GM19324 (cell line): Measurements from ENCODE around the gene HPSE2.

Experiments
- ATAC-seq: cut with Tn5 transposase; IDR thresholded peaks from one replicate; pipeline ENCODE4 v1.9.1; 2021; ENCODE audit warnings: mild to moderate bottlenecking, moderate library complexity; ENCODE audit not compliant: unreplicated experiment, low FRiP score

HPSE2 gene

DNA sequence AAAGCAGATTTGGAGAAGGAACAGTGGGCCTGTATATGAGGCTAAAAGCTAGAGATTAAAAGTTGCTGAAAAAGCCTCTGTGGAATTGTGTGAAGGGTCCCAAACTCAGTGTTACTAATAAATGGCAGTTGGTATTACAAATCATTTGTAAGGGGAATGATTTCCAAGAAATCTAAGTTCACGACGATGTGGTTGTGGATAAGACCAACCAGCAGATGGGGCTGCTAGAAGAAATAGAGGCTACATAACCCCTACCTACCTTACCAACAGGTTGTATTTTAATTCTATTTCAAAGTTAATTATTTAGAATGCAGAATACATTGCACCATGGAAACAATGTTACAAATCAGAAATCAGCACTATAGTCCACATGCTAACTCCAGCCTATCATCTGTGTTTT lies 377.1 kb downstream of the HPSE2 start:
- no peak for ATAC-seq

- no peak for ATAC-seq
Observed at GRCh38 chr10:98855403-98856189, 380.1 kb downstream of the HPSE2 start.

DNA sequence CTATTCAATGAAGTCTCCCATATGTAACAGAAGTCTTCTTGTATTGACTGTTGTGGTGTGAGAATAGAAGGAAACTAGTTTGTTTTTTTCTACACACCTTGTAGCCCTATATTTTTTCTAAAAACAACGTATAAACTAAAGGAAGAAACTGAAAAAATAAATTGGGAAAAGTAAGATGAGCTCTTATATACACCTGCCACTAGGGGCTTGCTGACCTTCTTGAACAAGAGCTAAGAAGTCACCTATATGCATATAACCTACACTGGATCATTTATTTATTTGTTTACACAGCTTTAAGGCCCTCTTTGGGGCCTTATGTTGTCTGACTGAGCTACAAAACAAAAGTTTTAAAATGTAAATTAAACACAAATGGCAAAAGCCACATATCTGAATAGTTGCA lies 383.0 kb downstream of the HPSE2 start:
- ATAC-seq, result no peak

DNA sequence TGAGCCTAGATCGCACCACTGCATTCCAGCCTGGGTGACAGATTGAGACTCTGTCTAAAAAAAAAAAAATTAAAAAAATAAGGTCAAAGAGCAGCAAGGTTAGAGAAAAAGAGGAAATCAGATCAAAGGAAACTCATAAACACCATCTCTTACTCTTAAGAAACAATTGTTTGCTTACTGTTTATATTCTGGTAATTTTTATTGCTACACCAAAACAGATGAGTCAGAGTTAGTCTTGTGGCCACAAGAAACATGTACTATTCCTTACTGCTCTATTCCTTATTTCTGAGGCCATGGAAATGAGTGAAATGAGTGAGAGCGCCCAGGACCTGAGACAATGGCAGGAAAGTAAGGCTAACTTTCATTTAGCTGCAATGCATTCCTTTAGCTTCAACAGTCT lies 387.3 kb downstream of the HPSE2 start:
- ATAC-seq, result no peak

- no peak for ATAC-seq
Observed at GRCh38 chr10:98846787-98847186, 388.9 kb downstream of the HPSE2 start.

GRCh38 chr10:98833542-98833941 lies 402.1 kb downstream of the HPSE2 start:
- no peak for ATAC-seq

GRCh38 chr10:98832738-98833137 lies 402.9 kb downstream of the HPSE2 start:
- no peak for ATAC-seq

GRCh38 chr10:98832196-98832595 lies 403.5 kb downstream of the HPSE2 start:
- ATAC-seq, result no peak

DNA sequence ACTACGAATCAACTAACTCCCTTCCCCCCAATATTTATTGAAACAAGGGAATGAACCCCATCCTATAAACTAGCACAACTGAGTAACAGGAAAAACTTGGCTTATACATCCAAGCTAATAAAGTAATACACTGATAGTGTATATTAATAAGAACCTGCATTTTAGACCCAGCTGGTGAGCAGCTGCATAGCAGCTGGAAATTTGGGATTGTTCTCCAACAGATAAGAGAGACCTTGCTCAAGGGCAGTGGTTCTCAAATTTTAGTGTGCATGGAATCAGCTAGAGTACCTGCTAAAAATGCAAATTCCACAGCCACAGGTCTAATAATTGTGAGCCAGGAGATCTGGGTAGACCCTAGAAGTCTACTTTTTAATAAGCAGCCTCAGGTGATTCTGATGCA lies 404.3 kb downstream of the HPSE2 start:
- no peak for ATAC-seq

GRCh38 chr10:98825741-98826140 lies 409.9 kb downstream of the HPSE2 start:
- no peak for ATAC-seq

DNA sequence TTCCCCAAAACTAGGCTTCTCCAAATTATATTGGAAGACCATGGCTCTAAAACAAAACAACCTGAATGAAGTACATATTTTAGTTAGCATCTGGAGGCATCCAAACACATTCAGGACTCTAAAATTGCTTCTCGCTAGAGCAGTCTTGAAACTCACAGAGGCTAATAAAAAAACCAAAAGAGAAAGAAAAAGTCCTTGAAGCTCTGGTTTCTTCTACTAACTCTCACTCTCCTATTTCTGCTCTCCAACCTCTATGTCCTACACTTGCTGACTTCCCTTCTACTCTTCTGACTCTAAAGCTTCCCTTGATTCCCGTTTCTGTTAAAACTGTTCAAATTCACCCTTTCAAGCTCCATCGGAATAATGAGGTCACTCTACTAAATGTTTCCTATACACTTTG lies 418.3 kb downstream of the HPSE2 start:
- no peak for ATAC-seq

DNA sequence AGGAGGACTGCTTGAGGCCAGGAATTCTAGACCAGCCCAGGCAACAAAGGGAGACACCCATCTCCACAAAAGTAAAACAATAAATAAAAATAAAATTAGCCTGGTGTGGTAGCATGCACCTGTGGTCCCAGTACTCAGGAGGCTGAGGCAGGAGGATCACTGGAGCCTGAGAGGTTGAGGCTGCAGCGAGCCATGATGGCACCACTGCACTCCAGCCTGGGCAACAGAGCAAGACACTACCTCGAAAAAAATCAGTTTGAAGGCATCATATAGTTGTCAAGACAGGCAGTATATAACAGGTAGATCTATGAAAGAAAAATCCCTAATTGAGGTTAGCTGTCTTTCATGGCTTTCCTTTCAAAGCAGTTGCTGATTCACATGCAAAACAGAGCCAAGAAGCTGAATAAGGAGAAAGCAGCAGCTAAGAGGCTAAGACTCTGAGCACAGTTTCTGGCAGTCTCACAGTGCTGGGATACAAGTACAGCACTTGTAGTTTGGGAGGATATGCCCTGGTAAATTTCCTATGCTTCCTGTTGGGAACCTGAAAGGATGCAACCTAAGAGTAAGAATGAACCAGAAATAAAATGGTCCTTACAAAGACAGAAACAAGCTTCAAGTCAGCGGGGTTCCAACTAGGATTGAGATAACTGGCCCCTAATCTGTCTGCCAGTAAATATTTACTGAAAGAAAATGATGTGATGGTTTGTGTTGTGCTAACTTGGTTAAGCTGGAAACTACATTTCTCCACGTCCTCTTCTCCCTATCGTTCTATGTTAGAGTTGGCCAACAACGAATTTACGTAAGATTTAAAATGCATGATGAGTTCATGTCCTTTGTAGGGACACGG lies 420.4 kb downstream of the HPSE2 start:
- no peak for ATAC-seq

GRCh38 chr10:98814470-98814869 lies 421.2 kb downstream of the HPSE2 start:
- ATAC-seq, result no peak

GRCh38 chr10:98808282-98808892 lies 427.3 kb downstream of the HPSE2 start:
- ATAC-seq, result no peak

DNA sequence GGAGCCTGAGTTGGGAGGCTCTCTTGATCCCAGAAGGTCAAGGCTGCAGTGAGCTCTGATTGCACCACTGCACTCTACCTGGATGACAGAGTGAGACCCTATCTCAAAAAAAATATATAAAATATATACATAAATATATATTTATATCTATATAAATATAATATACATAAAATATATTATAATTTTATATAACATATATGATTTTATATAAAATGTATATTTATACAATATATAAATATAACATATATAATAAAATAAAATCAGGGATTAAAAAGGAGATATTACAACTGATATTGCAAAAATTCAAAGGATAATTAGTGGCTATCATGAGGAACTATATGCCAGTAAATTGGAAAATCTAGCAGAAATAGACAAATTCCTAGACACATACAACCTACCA lies 435.4 kb downstream of the HPSE2 start:
- ATAC-seq, result no peak

DNA sequence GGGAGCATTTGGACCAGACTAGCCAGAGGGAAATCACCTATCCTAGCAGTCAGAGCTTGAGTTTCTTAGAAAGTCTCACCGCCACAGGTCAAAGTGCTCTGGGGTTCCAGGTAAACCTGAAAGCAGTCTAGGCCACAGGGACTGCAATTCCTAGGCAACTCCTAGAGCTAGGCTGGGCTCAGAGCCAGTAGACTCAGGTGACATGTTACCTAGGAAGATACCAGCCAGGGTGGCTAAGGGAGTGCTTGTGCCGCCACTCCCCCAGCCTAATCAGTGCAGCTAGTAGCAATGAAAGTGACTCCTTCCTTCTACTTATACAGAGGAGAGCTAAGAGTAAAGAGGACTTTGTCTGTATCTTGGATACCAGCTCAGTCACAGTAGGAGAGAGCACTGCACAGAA lies 440.2 kb downstream of the HPSE2 start:
- no peak for ATAC-seq

- no peak for ATAC-seq
Observed at GRCh38 chr10:98790817-98791216, 444.8 kb downstream of the HPSE2 start.

- no peak for ATAC-seq
Observed at GRCh38 chr10:98778277-98778759, 457.3 kb downstream of the HPSE2 start.

GRCh38 chr10:98758463-98758862 lies 477.2 kb downstream of the HPSE2 start:
- no peak for ATAC-seq

DNA sequence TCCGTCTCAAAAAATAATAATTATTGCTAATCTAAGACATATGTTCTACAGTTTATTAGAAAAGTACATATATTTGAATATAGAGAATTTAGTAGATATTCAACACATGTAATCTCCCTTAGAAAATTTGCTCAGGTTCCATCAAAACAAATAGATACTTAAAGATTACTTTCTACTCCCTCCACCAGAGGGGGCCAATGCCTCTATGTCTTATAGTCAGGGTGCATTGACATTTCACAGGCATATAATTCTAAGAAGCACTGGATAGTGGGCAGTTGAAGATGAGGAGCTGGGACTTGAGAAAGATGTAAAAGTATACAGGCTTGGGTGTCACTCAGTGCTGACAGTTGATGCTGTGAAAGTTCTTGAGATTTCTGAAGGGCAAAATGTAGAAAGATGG lies 487.4 kb downstream of the HPSE2 start:
- no peak for ATAC-seq

- ATAC-seq, result no peak
Observed at GRCh38 chr10:98745645-98746044, 490.0 kb downstream of the HPSE2 start.
